Eye (tissue), 1 donor: ENCODE results near the gene AMH.

ENCODE experiments used
- DNase-seq: peaks from one replicate; pipeline ENCODE4 v3.0.0-alpha.2; 2015

AMH gene

DNA sequence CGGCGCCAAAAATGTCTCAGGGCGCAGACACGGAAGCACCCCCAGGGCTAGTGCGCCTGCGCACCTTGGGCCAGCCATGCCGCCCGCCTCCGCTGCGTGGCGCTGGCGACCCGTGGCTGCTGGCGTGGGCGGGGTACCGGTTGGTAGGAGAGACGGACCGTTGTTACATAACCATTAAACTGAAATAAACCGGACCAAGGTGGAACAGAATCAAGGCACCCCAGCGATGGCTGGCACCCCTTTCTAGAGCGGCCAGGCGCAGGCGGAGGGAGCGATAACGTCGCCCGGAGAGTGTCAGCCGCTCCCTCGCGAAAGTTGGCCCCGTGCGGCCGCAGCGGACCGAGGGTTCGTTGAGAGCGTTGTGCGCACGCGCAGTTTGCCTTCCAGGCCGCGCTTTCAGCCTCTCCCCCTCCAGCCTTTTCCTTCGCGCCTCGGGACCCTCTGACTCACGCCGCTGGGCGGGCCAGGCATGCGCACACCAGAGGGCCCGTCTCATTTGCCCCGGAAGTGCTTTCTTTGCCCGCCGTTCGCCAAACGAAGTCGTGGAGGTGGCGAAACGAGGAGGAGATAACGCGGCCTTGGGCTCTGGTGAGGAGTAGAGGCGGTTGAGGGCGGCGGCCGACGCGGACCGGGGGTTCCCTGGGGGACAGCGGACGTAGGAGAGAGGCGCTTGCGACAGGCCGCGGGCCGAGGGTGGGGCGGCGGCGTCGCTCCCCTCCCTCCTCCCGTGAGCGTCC, 12.6 kb upstream of the AMH start, which contains the start of the genes PLEKHJ1 and SF3A2:
TSS of gene PLEKHJ1 (minus strand) at position 16 of the 737 bp plus-strand sequence. CDS start 81 bp downstream, outside the sequence.
TSS of gene SF3A2 (plus strand) at position 511 of the 737 bp plus-strand sequence. CDS start 6,595 bp downstream, outside the sequence.
- DNase-seq: peak; percentile 99

DNA sequence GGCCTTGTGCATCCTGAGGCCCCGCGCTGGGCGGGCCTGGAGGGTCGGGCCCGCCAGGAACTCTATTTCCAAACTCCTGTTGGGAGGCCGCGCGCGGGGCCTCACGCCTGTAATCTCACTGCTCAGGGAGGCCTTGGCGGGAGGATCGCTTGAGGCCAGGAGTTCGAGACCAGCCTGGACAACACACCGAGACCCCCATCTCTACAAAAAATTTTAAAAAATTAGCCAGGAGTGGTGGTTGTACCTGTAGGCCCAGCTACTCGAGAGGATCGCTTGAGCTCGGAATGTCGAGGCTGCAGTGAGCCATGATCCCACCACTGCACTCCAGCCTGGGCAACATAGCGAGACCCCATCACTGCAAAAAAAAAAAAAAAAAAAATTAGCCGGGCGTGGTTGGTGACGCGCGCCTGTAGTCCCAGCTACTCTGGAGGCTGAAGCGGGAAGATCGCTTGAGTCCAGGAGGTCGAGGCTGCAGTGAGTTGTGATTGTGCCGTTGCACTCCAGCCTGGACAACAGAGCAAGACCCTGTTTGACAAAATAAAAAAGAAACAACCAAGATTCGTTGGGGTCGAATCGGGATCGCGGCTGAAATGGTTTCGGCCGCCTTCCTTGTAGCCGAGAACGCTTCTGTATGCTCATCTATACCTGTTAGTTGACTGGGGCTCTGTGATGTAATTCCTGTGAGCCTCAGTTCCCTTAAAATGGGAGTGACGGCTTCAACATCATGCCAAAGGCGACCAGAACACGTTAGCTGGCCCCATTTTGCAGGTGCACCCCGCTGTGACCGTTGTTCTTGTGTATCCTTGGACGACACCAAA, 11.9 kb upstream of the AMH start:
- DNase-seq: no peak

- no peak for DNase-seq
Observed at GRCh38 chr19:2237869-2238153, 11.3 kb upstream of the AMH start.

- peak; percentile 38 for DNase-seq
Observed at GRCh38 chr19:2239173-2239572, 9.9 kb upstream of the AMH start.

GRCh38 chr19:2239771-2240770, 9.1 kb upstream of the AMH start:
- peak; percentile 71 for DNase-seq

DNA sequence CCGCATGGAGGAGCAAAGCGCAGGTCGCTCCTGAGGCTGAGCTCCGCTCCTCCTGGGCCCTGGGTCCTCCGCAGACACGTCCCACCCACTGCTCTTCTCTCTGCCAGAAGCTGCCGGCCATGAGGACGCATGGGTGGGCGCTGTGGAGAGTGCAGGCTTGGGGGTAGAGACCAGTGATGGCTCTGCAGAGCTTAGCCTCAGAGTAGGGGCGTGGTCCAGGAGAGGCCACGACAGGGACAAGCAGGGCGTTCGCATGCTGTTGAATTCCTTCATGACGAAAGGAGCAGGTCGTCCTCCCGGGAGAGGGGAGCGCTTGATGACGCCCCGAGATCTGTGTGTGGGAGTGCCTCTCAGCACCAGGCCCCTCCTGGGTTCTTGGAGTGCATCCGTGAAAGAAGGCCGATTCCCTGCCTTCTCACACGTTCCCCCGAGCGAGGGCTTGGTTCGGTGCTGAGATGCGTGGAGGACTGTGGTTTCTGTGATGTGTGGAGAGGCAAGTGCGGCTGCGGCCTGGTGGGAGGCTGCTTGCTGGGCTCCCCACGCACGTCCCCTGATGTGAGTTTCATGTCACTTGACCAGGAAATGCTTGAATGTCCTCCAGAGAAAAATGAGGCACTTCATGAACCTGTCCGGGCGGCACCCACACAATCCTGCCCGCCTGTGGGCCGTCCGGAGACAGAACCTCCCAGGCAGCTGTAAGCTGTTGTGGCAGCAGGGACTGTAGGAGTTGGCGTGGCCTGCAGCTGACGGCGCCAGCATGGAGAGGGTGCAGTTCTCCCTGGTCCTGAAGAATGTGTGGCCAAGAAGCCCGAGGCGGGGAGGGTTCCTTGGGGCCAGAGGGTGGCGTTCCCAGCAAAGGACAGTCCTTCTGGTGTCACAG, 8.0 kb upstream of the AMH start:
- DNase-seq: no peak

DNA sequence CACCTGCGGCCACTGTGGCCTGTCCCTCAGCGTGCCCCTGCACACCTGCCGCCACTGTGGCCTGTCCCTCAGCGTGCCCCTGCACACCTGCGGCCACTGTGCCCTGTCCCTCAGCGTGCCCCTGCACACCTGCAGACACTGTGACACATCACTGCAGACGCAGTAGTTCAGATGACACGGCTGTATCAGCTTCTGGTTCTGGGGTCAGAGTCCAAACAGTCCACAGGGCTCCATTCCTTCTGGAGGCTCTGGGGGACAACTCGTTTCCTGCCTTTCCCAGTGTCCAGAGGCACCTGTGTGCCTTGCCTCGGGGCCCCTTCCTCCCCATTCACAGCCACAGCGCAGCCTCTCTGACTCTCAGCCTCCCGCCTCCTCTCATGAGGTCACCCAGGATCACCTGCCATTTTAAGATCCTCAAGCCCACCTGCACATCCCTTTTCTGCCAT, 7.0 kb upstream of the AMH start:
- DNase-seq: no peak

GRCh38 chr19:2242816-2243215, 6.3 kb upstream of the AMH start:
- no peak for DNase-seq

DNA sequence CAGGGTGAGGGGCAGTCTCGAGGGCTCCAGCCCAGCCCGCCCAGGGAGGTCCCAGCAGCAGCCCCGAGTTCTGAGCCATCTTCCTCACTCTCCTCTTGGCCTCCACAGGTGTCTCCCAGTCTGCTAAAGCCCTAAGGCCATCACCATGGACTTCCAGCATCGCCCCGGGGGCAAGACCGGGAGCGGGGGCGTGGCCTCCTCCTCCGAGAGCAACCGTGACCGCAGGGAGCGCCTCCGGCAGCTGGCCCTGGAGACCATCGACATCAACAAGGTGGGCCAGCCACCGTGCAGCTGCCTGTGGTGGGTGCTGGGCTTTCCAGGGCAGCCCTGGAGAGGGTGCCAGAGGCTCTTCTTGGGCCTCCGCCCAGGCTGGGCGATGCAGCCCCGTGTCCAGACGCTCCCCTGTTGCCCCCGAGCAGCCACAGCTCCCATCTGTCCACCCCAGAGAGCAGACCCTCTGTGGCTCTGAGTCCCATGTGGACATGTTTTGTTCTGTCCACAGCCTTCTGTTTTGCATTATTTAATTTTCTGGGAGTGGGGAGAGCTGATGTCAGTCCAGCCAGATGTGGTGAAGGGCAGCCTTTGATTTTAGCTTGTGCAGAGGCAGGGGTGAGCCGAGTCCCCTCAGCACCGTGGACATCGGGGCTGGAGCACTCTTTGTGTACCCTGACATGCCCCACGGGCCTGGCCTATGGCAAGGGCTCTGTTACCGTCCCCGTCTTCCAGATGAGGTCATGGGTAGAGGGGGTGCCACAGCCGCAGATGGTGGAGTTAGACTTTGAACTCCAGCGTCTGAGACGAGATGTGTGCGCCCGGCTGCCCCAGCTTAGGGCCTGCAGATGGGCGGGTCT, 5.6 kb upstream of the AMH start:
- no peak for DNase-seq

DNA sequence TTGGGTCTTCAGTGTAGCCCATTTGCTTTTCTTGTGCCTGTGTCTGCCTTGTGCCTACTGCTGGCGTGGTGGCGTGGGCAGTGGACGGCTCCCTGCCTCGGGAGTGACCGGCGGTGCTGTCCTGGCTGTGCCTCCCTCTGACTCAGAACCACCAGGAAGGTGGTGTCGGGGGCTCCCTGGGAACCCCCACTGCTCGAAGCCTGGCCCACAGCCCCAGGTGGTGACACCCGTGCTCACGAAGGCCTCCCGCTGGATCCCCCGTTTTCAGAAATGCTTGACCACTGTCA, 5.1 kb upstream of the AMH start:
- DNase-seq: no peak

GRCh38 chr19:2244486-2244885, 4.6 kb upstream of the AMH start:
- no peak for DNase-seq

GRCh38 chr19:2245273-2245672, 3.9 kb upstream of the AMH start:
- DNase-seq: no peak

- DNase-seq: no peak
Observed at GRCh38 chr19:2246014-2246620, 3.0 kb upstream of the AMH start.

DNA sequence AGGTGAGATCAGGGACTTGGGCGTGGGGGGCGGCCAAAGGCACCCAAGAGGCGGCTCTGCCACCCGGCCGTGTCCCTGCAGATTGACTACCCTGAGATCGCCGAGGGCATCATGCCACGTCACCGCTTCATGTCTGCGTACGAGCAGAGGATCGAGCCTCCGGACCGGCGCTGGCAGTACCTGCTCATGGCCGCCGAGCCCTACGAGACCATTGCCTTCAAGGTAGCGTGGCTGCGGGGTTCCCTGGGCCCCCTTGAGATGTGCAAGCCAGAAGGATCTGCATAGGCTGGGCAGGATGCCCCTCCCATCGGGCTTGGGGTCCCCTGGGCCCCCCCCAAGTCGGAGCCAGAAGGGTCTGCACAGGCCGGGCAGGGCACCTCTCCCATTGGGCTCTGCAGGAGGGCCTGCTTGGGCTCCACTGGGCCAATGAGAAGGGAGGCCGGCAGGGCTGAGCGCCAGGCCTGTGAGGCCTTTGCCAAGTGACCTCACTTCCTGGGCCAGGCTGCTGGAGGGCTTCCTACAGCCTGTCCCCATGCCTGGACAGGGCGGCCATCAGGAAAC, 2.2 kb upstream of the AMH start:
- DNase-seq: no peak

DNA sequence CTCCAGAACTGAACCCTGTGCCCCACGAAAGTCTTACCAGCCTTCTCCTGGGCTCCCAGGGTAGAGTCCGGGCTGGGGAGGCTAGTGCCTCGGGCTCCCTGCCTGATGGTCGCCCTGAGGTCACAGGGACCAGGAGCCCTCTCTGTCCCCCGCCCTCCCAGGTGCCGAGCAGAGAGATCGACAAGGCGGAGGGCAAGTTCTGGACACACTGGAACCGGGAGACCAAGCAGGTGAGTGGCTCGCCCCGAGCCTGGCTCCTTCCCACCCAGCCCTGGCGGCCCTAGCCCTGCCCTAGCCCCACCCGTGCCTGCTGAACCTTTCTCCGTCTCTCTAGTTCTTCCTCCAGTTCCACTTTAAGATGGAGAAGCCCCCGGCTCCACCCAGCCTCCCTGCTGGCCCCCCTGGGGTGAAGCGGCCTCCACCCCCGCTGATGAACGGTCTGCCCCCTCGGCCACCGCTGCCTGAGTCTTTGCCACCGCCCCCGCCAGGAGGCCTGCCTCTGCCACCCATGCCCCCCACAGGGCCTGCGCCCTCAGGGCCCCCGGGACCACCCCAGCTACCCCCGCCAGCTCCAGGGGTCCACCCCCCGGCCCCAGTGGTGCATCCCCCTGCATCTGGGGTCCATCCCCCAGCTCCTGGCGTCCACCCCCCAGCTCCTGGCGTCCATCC, 1.6 kb upstream of the AMH start:
- DNase-seq: no peak

GRCh38 chr19:2248136-2249009, 750 bp upstream of the AMH start:
- DNase-seq: no peak

DNA sequence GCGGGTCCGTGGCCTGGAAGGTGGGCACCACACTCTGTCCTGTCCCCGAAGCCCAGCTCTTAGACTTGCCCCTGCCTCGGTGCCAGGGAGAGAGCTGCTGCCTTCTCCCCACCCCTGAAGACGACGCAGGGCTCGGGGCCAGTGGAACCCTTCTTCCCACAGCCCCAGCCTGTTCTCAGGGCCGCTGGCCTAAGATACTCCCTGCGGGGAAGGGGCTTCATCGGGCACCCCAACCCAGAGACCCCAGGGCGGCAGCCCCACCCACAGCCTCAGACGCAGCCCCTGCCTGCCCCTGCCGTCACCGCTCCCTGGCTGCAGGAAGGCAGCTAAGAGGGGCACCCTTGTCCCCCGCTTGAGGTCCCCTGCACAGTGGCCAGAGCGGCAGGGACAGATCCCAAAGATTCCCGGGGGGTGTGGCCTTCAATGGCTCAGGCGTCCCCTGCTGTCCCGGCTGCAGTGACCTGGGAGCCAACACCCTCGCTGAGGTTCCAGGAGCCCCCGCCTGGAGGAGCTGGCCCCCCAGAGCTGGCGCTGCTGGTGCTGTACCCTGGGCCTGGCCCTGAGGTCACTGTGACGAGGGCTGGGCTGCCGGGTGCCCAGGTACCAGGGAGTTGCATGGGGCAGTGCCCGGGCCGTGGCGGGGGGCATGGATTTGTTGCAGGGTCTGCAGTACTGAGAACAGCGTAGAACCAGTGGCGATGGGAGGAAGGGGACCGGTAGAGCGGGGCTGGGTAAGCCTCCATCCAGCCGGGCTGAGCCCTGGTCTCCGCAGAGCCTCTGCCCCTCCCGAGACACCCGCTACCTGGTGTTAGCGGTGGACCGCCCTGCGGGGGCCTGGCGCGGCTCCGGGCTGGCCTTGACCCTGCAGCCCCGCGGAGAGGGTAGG, 1.0 kb downstream of the AMH start:
- peak; percentile 44 for DNase-seq

- no peak for DNase-seq
Observed at GRCh38 chr19:2250766-2251105, 1.6 kb downstream of the AMH start.
